ENCODE measurements around the gene TSHZ1.

The TSHZ1 gene, protein sequence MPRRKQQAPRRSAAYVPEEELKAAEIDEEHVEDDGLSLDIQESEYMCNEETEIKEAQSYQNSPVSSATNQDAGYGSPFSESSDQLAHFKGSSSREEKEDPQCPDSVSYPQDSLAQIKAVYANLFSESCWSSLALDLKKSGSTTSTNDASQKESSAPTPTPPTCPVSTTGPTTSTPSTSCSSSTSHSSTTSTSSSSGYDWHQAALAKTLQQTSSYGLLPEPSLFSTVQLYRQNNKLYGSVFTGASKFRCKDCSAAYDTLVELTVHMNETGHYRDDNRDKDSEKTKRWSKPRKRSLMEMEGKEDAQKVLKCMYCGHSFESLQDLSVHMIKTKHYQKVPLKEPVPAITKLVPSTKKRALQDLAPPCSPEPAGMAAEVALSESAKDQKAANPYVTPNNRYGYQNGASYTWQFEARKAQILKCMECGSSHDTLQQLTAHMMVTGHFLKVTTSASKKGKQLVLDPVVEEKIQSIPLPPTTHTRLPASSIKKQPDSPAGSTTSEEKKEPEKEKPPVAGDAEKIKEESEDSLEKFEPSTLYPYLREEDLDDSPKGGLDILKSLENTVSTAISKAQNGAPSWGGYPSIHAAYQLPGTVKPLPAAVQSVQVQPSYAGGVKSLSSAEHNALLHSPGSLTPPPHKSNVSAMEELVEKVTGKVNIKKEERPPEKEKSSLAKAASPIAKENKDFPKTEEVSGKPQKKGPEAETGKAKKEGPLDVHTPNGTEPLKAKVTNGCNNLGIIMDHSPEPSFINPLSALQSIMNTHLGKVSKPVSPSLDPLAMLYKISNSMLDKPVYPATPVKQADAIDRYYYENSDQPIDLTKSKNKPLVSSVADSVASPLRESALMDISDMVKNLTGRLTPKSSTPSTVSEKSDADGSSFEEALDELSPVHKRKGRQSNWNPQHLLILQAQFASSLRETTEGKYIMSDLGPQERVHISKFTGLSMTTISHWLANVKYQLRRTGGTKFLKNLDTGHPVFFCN (N-terminal part only)

DNA sequence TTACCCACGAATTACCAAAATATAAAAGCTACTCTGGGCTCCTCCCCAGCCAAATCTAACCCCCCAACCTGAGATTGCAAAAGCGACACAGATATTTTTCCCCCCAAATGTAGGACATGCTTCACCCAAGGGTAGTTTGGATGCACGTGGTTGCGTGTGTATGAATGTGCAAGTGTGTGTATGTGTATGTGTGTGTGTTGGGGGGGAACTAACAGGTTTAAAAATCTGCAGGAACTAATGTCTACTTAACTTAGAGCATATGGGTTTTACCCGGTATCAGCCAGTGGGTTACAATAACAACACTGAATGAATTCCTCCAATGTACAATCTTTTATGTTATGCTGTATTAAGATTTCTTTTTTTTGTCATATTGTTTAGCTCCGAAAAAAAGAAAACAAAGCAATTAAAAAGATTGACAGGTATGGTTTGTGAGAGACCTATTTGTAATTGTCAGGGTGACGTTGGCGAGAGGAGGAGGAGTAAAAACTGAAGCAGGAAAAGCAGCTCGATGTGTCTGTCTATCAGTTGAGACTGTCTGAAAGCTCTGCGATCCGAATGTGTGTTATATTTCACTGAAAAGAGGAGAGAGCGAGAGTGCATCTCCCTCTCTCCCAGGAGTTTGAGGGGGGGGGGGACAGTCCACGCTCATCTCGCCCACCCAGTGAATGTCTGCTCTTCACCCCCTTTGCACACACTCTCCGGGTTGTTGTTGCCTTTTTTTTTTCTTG, at the start of gene TSHZ1:
TSS of gene TSHZ1 (plus strand) at position 524 of the 728 bp plus-strand sequence. CDS start 1,080 bp downstream, outside the sequence.
- Histone ChIP-seq H3K36me3 (ENCODE audit: control insufficient read depth in 2 of 2, insufficient read depth in 1 of 2, low read length in 2 of 2) (no peaks in the 10 kb centered on the region), H3K27ac (ENCODE audit: extremely low read depth, low read depth, low read length) (peak within 1 kb of the TSS; percentile 99), H3K4me1 (ENCODE audit: control insufficient read depth, insufficient read depth, low read length) (peaks cover 37% of the 10 kb centered on the region), H3K9me3 (ENCODE audit: control insufficient read depth, insufficient read depth, low read depth, low read length) (no peaks in the 10 kb centered on the region), H3K4me3 (ENCODE audit: low read depth, low read length) (peak within 1 kb of the TSS; percentile 91)
- ChIA-PET CTCF (interaction anchor here (0.5 to 1.2 kb wide), 7 partner anchors 14 to 1511 kb away, joined by 3 to 5 read pairs (median 4); no protein-coding TSS in a partner anchor), POLR2A (interaction anchor here (0.6 to 1.0 kb wide), 13 partner anchors 11 to 1475 kb away, joined by 3 to 12 read pairs (median 5); no protein-coding TSS in a partner anchor)
- TF ChIP-seq, protein P1, sequence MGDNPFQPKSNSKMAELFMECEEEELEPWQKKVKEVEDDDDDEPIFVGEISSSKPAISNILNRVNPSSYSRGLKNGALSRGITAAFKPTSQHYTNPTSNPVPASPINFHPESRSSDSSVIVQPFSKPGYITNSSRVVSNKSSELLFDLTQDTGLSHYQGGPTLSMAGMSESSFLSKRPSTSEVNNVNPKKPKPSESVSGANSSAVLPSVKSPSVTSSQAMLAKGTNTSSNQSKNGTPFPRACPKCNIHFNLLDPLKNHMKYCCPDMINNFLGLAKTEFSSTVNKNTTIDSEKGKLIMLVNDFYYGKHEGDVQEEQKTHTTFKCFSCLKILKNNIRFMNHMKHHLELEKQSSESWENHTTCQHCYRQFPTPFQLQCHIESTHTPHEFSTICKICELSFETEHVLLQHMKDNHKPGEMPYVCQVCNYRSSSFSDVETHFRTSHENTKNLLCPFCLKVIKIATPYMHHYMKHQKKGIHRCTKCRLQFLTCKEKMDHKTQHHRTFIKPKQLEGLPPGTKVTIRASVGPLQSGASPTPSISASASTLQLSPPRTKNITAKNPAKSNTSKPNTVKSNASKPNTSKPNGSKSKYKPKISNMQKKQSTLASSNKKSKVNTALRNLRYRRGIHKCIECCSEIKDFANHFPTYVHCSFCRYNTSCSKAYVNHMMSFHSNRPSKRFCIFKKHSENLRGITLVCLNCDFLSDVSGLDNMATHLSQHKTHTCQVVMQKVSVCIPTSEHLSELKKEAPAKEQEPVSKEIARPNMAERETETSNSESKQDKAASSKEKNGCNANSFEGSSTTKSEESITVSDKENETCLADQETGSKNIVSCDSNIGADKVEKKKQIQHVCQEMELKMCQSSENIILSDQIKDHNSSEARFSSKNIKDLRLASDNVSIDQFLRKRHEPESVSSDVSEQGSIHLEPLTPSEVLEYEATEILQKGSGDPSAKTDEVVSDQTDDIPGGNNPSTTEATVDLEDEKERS (tag by site-specific recombination; IDR thresholded peaks at IDR 0.05) = no peak
- TF ChIP-seq ZNF366 (tag by site-specific recombination; conservative IDR thresholded peaks at IDR 0.05) = peak; percentile 69
- TF ChIP-seq, protein P2, sequence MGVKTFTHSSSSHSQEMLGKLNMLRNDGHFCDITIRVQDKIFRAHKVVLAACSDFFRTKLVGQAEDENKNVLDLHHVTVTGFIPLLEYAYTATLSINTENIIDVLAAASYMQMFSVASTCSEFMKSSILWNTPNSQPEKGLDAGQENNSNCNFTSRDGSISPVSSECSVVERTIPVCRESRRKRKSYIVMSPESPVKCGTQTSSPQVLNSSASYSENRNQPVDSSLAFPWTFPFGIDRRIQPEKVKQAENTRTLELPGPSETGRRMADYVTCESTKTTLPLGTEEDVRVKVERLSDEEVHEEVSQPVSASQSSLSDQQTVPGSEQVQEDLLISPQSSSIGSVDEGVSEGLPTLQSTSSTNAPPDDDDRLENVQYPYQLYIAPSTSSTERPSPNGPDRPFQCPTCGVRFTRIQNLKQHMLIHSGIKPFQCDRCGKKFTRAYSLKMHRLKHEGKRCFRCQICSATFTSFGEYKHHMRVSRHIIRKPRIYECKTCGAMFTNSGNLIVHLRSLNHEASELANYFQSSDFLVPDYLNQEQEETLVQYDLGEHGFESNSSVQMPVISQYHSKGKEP (tag by site-specific recombination; IDR thresholded peaks at IDR 0.05) = no peak; the same call in 1 of the 2 replicates
- TF ChIP-seq ZEB2 (tag by site-specific recombination; IDR thresholded peaks at IDR 0.05) = peak; percentile 61; the same call in 1 of the 2 replicates
- peak; percentile 70 for TF ChIP-seq TSHZ1 (tag by site-specific recombination; IDR thresholded peaks at IDR 0.05; ENCODE audit: borderline replicate concordance)
- TF ChIP-seq ZNF768 (tag by site-specific recombination; IDR thresholded peaks at IDR 0.05) = no peak
- TF ChIP-seq, protein P3, sequence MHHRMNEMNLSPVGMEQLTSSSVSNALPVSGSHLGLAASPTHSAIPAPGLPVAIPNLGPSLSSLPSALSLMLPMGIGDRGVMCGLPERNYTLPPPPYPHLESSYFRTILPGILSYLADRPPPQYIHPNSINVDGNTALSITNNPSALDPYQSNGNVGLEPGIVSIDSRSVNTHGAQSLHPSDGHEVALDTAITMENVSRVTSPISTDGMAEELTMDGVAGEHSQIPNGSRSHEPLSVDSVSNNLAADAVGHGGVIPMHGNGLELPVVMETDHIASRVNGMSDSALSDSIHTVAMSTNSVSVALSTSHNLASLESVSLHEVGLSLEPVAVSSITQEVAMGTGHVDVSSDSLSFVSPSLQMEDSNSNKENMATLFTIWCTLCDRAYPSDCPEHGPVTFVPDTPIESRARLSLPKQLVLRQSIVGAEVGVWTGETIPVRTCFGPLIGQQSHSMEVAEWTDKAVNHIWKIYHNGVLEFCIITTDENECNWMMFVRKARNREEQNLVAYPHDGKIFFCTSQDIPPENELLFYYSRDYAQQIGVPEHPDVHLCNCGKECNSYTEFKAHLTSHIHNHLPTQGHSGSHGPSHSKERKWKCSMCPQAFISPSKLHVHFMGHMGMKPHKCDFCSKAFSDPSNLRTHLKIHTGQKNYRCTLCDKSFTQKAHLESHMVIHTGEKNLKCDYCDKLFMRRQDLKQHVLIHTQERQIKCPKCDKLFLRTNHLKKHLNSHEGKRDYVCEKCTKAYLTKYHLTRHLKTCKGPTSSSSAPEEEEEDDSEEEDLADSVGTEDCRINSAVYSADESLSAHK (tag by site-specific recombination; IDR thresholded peaks at IDR 0.05) = 0 out of 2 replicates have a peak, but pooled peaks have one; percentile 26
- TF ChIP-seq ZNF10 (tag by site-specific recombination; IDR thresholded peaks at IDR 0.05) = no peak; the same call in 1 of the 2 replicates
- peak; percentile 39; the same call in 1 of the 2 replicates for TF ChIP-seq ZBTB20 (tag by site-specific recombination; IDR thresholded peaks at IDR 0.05)
- TF ChIP-seq, protein P4, sequence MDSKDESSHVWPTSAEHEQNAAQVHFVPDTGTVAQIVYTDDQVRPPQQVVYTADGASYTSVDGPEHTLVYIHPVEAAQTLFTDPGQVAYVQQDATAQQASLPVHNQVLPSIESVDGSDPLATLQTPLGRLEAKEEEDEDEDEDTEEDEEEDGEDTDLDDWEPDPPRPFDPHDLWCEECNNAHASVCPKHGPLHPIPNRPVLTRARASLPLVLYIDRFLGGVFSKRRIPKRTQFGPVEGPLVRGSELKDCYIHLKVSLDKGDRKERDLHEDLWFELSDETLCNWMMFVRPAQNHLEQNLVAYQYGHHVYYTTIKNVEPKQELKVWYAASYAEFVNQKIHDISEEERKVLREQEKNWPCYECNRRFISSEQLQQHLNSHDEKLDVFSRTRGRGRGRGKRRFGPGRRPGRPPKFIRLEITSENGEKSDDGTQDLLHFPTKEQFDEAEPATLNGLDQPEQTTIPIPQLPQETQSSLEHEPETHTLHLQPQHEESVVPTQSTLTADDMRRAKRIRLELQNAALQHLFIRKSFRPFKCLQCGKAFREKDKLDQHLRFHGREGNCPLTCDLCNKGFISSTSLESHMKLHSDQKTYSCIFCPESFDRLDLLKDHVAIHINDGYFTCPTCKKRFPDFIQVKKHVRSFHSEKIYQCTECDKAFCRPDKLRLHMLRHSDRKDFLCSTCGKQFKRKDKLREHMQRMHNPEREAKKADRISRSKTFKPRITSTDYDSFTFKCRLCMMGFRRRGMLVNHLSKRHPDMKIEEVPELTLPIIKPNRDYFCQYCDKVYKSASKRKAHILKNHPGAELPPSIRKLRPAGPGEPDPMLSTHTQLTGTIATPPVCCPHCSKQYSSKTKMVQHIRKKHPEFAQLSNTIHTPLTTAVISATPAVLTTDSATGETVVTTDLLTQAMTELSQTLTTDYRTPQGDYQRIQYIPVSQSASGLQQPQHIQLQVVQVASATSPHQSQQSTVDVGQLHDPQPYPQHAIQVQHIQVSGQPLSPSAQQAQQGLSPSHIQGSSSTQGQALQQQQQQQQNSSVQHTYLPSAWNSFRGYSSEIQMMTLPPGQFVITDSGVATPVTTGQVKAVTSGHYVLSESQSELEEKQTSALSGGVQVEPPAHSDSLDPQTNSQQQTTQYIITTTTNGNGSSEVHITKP (tag by site-specific recombination; IDR thresholded peaks at IDR 0.05) = peak; percentile 27
- TF ChIP-seq ZNF266 (tag by site-specific recombination; IDR thresholded peaks at IDR 0.05; ENCODE audit: low read depth) = no peak
- TF ChIP-seq, protein P5, sequence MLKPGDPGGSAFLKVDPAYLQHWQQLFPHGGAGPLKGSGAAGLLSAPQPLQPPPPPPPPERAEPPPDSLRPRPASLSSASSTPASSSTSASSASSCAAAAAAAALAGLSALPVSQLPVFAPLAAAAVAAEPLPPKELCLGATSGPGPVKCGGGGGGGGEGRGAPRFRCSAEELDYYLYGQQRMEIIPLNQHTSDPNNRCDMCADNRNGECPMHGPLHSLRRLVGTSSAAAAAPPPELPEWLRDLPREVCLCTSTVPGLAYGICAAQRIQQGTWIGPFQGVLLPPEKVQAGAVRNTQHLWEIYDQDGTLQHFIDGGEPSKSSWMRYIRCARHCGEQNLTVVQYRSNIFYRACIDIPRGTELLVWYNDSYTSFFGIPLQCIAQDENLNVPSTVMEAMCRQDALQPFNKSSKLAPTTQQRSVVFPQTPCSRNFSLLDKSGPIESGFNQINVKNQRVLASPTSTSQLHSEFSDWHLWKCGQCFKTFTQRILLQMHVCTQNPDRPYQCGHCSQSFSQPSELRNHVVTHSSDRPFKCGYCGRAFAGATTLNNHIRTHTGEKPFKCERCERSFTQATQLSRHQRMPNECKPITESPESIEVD (tag by site-specific recombination; IDR thresholded peaks at IDR 0.05) = peak; percentile 91
- 0 out of 2 replicates have a peak, but pooled peaks have one; percentile 55 for TF ChIP-seq ZXDB (tag by site-specific recombination; IDR thresholded peaks at IDR 0.05)
- TF ChIP-seq ZNF560 (tag by site-specific recombination; IDR thresholded peaks at IDR 0.05; ENCODE audit: borderline replicate concordance) = no peak

Data from HEK293 (cell line).